ENCODE results near the gene LIX1L. TPM values are rescaled to one million over a fixed set of nuclear protein-coding genes. Genes with fewer than 3 reads are reported as not detected.
"Not testable (repeated sequence)": the region's sequence is repeated elsewhere in the genome, so short reads cannot be mapped to it uniquely, and the experiment has no call there.

LIX1L gene
- total and polyA plus RNA-seq, 2 donors: 25.6 to 29.6 TPM

DNA sequence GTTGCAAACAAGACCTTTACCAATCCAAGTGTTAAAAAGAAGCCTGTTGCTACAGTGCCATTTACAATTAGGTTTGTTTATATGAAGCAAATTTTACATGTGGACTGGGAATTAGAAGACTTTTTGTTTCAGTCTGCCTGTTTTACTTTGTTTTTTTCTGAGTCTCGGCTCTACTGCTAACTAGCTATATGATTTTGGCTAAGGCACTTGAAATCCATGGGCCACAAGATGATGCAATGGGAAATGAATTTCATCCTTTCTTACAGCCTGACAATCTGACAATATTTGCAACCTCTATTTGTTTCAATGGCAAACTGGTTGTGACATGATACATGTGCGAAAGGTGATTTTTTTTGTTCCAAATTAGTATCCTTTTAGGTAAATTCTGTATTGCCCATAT is 35.6 kb downstream of the LIX1L start:
- Histone ChIP-seq H3K4me1 (ENCODE audit: insufficient read depth) (peaks cover 4% of the 10 kb centered on the region), H3K36me3 (ENCODE audit: insufficient read depth) (peaks cover 2% of the 10 kb centered on the region), H3K4me3 (ENCODE audit: low read depth, low read length) (no peak overlapping the region), H3K27ac (ENCODE audit: low read depth) (no peak overlapping the region)
- no peak for DNase-seq (ENCODE audit: extremely low spot score)
- WGBS: 66% methylated on average over 2 of the region's 2 CpGs

DNA sequence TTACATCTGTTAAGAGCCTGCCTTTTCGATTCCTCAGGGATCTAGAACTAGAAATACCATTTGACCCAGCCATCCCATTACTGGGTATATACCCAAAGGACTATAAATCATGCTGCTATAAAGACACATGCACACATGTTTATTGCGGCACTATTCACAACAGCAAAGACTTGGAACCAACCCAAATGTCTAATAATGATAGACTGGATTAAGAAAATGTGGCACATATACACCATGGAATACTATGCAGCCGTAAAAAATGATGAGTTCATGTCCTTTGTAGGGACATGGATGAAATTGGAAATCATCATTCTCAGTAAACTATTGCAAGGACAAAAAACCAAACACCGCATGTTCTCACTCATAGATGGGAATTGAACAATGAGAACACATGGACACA is 37.5 kb downstream of the LIX1L start:
- H3K4me1 ChIP-seq (ENCODE audit: insufficient read depth); DNase-seq (ENCODE audit: extremely low spot score); H3K4me3 ChIP-seq (ENCODE audit: low read depth, low read length); H3K27ac ChIP-seq (ENCODE audit: low read depth); H3K36me3 ChIP-seq (ENCODE audit: insufficient read depth): not testable (repeated sequence)
- 91% methylated on average over 2 of the region's 4 CpGs for WGBS

DNA sequence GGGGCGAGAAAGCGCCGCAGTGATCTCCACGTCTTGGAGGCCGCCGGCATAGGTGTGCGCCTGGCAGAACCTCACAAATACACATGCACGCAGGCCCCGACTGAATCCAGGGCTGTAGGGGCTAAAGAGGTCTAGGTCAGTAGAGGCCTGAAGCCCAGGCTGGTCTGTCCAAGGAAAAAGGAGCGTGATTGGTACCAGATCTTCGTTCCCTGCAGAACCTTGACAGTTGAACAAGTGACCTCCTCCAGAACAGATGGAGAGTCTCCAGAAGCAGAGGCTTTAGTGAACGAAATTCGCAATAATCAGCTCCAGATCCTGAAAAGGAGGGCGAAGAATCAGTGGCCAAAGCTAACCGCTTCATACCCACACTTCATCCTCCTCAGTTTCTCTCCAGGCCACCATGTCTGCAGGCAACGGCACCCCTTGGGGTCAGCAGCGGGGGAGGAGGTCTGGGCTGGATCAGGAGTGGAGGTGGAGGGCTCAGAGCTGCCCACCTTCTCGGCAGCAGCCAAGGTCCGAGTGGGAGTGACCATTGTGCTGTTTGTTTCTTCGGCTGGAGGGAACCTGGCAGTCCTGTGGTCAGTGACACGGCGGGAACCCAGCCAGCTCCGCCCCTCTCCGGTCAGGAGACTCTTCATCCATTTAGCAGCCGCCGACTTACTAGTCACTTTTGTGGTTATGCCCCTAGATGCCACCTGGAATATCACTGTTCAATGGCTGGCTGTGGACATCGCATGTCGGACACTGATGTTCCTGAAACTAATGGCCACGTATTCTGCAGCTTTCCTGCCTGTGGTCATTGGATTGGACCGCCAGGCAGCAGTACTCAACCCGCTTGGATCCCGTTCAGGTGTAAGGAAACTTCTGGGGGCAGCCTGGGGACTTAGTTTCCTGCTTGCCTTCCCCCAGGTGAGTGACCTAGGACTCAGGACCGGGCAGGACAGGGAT is 38.6 kb downstream of the LIX1L start:
- WGBS: 8% methylated on average over 33 of the region's 33 CpGs
- H3K36me3 ChIP-seq (ENCODE audit: insufficient read depth): peaks cover 4% of the 10 kb centered on the region
- peaks cover 4% of the 10 kb centered on the region for H3K4me1 ChIP-seq (ENCODE audit: insufficient read depth)
- peak overlapping the region; percentile 64 for H3K27ac ChIP-seq (ENCODE audit: low read depth)
- H3K4me3 ChIP-seq (ENCODE audit: low read depth, low read length): peak overlapping the region; percentile 78
- DNase-seq (ENCODE audit: extremely low spot score): no peak

DNA sequence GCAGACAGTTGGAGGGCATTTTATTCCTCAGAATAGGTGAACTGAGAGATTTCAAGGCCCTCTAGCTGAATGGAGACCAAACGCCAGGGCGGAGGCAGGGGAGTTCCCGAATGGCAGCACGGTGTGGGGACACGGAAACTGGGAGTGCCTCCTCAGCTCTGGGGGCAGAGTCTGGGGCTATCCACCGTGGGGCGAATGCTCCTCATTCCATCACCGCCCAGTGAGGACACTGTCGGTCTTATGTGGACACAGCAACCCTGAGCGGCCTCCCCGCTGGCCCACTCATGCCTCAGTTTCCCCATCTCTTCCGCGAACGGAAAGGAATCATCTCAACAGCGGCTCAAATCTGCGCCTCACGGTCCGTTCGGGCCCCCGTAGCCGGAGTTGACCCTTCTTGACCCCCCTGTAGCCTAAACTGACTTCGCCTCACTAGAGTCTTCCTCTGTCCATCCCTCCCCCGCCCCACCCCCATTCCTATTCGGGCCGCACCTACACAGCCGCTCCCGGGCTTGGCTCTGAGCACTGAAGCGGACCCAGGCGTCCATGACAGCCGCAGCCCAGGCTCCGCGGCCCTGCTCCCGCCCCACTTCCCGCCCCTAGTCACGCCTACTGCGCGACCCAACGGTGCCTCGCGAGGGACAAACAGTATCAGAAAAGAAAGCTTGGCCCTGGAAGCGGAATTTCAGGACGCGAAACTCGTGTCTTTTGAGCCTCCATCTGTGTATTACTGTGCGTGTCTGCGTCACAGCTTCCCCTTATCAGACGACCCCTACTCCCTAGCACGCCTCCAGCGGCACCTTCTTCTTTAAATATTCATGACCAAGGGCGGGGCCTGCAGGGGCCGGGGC is 39.4 kb downstream of the LIX1L start, which contains the start of gene PEX11B:
Gene PEX11B, minus strand, starts transcription at position 574 of the 848 bp plus-strand sequence. Its CDS starts 29 bp downstream, at position 545.
- peak; percentile 90 for DNase-seq (ENCODE audit: extremely low spot score)
- peak within 1 kb of the TSS; percentile 78 for H3K4me3 ChIP-seq (ENCODE audit: low read depth, low read length)
- H3K4me1 ChIP-seq (ENCODE audit: insufficient read depth): peaks cover 4% of the 10 kb centered on the region
- peaks cover 4% of the 10 kb centered on the region for H3K36me3 ChIP-seq (ENCODE audit: insufficient read depth)
- peak within 1 kb of the TSS; percentile 64 for H3K27ac ChIP-seq (ENCODE audit: low read depth)
- WGBS: under 1% methylated on average over 51 of the region's 51 CpGs

DNA sequence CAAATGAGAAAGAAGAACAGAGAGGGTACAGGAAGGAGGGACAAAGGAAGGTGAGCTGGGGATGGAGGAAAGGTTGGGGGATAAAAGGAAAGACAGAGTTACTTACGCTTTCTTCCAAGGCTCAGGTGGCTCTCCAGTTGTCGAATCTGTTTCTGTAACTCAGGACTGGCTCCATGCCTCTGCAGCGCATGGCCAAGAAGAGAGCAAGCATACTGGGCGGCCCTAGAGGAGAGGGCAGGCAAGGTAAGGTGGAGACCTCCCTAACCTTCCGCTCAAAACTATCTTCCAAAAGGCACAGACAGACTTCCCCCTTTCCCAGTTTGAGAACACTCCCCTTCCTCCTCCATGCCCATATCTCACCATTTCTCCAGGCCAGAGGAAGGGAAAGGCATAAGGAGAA is 40.2 kb downstream of the LIX1L start:
- H3K36me3 ChIP-seq (ENCODE audit: insufficient read depth): peaks cover 2% of the 10 kb centered on the region
- 72% methylated on average over 5 of the region's 5 CpGs for WGBS
- peak overlapping the region; percentile 78 for H3K4me3 ChIP-seq (ENCODE audit: low read depth, low read length)

DNA sequence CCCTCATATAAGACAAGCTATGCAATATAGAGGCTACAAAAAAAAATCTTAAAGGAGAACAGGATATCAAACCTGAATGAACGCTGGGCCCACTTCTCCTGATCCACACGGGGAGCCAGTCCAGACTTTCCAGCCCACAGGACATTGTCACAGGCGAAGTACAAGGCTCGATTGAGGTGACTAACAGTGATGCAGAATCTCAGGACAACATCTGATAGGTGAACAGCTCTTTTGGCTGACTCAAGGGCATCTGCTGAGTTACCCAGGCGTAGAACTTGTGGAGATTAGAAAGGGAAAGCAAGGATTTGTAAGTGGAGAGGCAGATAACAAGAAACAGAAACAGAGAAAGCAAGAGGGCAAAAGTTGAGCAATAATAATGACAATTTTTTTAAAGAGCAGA is 41.1 kb downstream of the LIX1L start:
- Histone ChIP-seq H3K4me1 (ENCODE audit: insufficient read depth) (peaks cover 4% of the 10 kb centered on the region), H3K27ac (ENCODE audit: low read depth) (no peak overlapping the region)
- WGBS: 82% methylated on average over 5 of the region's 5 CpGs

More for the DNA sequence above, 40.2 kb downstream of the LIX1L start:
- no peak for DNase-seq (ENCODE audit: extremely low spot score)
- Histone ChIP-seq H3K27ac (ENCODE audit: low read depth) (peak overlapping the region; percentile 15), H3K4me1 (ENCODE audit: insufficient read depth) (peaks cover 4% of the 10 kb centered on the region)

DNA sequence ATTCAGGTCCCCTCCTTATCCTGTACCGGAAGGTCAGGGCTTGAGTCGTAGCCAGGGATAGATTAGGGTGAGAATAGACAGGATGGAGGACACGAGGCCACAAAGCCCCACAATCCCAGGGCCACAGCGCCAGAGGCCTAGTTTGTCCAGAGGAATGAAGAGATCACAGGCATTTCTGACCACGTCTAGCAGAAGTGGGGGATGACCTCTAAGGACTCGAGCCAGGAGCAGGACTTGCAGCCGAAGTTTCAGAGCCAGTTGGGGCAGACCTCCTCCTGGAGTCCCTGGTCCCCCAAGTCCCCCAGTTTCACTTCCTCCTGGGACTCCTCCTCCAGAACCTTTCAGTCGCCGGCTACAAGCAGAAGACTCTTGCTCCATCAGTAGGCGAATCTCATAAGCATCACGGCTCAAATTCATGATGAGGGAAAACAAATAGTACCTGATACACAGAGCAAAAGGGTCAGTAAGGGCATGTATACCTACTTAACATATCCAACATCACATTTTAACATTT is 45.6 kb downstream of the LIX1L start:
- Histone ChIP-seq H3K36me3 (ENCODE audit: insufficient read depth) (peaks cover 2% of the 10 kb centered on the region), H3K27ac (ENCODE audit: low read depth) (no peak overlapping the region), H3K4me3 (ENCODE audit: low read depth, low read length) (no peak overlapping the region), H3K4me1 (ENCODE audit: insufficient read depth) (no peaks in the 10 kb centered on the region)
- 79% methylated on average over 11 of the region's 11 CpGs for WGBS
- no peak for DNase-seq (ENCODE audit: extremely low spot score)

More for the DNA sequence above, 41.1 kb downstream of the LIX1L start:
- Histone ChIP-seq H3K36me3 (ENCODE audit: insufficient read depth) (peaks cover 2% of the 10 kb centered on the region), H3K4me3 (ENCODE audit: low read depth, low read length) (no peak overlapping the region)
- DNase-seq (ENCODE audit: extremely low spot score): no peak

DNA sequence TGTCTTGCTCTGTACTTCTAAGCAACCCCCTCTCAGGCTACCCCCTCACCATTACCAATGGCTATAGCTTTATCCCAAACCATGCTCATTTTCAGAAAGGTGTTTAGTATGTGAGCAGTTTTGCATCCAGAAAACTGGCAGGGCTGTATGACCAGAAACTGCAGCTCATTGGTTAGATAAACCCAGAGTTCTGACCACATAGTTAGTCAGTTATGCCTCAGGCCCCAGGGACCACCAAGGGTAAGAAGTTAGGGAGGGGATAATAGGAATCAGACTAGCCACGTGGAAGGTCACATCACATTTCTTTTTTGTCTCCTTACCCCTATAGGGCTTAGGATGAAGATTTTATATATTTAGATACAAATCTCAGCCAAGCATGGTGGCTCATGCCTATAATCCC is 49.2 kb downstream of the LIX1L start:
- 45% methylated on average over 1 of the region's 1 CpG for WGBS
- no peak for DNase-seq (ENCODE audit: extremely low spot score)
- Histone ChIP-seq H3K4me1 (ENCODE audit: insufficient read depth) (no peaks in the 10 kb centered on the region), H3K36me3 (ENCODE audit: insufficient read depth) (no peaks in the 10 kb centered on the region), H3K27ac (ENCODE audit: low read depth) (no peak overlapping the region), H3K4me3 (ENCODE audit: low read depth, low read length) (no peak overlapping the region)

DNA sequence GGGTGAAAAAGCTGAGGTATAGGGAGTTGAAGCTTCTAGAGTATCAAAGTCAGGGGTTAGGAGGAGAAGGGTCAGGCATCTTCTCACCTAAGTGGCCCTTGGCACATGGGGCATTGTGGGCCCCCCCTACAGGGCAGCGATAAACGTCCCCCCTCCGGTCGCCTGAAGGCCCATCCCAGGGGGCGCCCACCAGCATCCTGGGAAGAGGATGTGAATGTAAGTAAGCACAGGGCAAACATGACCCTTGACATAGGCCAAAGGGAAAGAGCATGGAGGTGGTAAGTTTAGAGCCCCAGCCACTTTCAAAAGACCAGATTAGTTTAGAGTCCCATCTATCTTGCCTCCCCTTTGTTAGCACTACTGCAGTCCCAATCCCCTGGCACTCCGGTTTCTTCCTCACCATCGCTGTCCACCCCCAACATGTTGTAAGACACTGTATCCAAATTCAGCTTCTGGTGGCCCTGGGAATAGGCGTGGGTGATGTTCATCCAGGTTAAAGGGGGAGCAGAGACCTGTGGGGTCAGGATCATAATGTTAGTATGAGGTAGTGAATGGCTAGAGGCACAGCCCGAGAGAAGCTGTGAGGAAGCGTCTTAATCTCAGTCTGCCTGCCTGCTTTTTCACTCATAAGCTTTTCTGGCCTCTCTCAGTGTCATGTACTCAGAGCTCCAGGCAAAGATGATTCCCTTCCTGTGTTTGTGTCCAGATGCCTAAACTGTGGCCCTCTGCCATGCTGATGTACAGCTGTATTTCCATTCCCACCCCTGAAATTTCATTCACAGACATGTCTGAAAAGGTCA is 50.7 kb downstream of the LIX1L start:
- 70% methylated on average over 10 of the region's 10 CpGs for WGBS
- no peak overlapping the region for H3K27ac ChIP-seq (ENCODE audit: low read depth)
- no peak for DNase-seq (ENCODE audit: extremely low spot score)

DNA sequence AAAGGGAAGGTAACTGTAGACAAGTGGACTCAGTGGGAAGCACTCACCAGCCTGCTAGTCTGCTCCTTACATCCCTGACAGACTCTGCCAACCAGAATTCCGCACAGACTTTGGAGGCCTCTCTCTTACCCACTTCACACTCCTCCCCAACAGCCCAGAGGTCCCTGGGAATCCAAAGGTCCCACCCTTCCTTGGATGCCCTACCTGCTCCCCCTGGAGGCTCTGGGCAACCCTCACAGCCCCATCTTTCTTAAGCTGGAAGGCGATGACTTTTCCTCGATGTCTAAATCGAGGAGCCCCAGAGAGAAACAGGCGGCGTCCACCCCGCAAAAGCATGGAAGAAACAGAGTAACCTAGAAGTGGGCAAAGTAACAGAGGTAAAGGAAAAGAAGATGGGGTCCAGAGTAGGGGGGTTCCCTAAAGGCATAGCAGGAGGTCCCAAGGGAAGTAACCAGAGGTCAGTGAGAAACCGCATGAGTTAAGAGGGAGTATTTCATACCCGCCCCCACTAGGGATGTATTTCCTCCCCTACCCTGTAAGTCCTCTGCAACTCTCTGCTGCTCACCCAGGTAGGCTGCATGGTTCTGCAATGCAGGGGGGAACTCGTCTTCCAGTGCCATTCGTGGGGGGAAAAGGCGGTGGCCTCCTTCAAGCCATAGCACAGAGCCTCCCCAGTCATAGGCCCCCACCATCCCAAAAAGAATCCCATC is 56.4 kb downstream of the LIX1L start:
- no peak overlapping the region for H3K4me3 ChIP-seq (ENCODE audit: low read depth, low read length)
- 88% methylated on average over 12 of the region's 12 CpGs for WGBS
- H3K36me3 ChIP-seq (ENCODE audit: insufficient read depth): no peaks in the 10 kb centered on the region
- DNase-seq (ENCODE audit: extremely low spot score): no peak
- H3K4me1 ChIP-seq (ENCODE audit: insufficient read depth): no peaks in the 10 kb centered on the region
- no peak overlapping the region for H3K27ac ChIP-seq (ENCODE audit: low read depth)

More for the DNA sequence above, 50.7 kb downstream of the LIX1L start:
- no peaks in the 10 kb centered on the region for H3K36me3 ChIP-seq (ENCODE audit: insufficient read depth)
- H3K4me1 ChIP-seq (ENCODE audit: insufficient read depth): no peaks in the 10 kb centered on the region
- no peak overlapping the region for H3K4me3 ChIP-seq (ENCODE audit: low read depth, low read length)

DNA sequence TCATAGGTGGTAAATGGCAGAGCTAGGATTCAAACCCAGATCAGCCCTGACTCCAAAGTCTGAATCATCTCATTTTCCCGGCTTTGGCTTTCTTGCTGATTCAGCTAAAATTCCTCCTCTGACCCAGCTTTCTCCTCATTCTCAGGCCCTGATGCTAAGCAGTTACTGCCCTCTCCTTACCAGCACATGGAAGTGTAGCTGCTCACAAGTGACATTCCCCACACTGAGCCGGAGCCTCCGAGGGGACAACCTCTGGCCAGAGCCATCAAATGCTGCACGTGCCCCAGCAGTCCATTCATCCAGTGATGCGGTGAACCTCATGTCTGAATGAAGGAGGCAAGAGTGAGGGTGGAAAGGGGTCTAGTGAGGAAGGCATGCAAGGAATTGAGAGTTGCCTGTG is 59.1 kb downstream of the LIX1L start:
- Histone ChIP-seq H3K4me3 (ENCODE audit: low read depth, low read length) (no peak overlapping the region), H3K4me1 (ENCODE audit: insufficient read depth) (no peaks in the 10 kb centered on the region), H3K36me3 (ENCODE audit: insufficient read depth) (no peaks in the 10 kb centered on the region), H3K27ac (ENCODE audit: low read depth) (no peak overlapping the region)
- DNase-seq (ENCODE audit: extremely low spot score): no peak
- 74% methylated on average over 5 of the region's 5 CpGs for WGBS

DNA sequence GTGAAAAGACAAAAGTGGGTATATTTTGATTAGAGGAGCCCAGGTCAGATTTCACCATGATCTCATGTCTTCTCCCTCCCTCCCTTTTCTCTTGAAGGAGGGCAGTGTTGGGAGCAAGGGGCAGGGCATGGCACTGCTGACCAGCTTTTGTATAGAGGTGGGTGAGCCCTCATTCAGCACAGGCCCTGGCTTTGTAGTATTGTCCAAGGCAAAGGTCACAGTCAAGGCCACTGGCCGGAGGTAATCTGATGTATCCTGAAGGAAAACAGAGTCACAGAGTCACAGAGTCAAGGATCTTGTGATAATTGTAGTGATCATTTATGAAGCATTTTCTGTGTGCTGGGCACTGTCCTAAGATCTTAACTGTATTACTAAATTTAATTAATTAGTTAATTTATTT is 59.8 kb downstream of the LIX1L start:
- Histone ChIP-seq H3K27ac (ENCODE audit: low read depth) (no peak overlapping the region), H3K4me3 (ENCODE audit: low read depth, low read length) (no peak overlapping the region), H3K4me1 (ENCODE audit: insufficient read depth) (no peaks in the 10 kb centered on the region), H3K36me3 (ENCODE audit: insufficient read depth) (no peaks in the 10 kb centered on the region)
- 98% methylated on average over 1 of the region's 1 CpG for WGBS
- no peak for DNase-seq (ENCODE audit: extremely low spot score)
